ENCODE data around the gene PSENEN.

PSENEN gene

DNA sequence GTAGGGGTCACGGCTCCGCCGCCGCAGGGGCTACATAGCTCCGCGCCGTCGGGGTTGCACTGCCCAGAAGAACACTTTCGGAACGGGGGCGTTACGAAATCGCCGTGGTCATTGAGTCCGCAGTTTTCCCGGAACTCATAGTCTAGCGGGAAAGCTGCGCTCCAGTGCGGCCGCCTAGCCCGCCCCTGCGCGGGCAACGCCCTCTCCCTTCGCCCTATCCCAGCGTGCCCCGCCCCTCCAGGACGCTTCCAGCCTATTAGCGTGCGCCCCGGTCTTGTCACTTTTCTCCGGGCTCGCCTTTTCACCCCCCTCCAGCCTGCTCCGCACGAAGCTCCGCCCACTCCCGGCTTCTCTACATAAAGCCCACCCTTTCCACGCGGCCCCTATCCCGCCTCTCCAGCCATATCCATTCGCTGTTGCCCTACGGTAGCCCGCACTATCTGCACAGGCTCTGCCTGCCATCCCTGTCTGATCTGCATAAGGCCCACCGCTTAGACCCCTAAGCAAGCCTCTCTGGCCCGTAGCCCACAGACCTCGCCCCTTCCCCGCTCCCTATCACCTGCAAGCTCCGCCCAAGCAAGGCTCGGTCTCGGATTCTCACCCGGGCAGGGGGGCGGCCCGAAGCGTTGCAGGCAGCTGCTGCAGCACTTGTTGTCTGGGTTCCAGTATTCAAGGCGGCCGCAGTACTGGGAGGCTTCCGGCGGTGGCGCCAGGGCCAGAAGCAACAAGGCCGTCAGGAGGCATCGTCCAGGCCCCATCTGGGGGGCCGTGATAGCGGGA lies 4.8 kb upstream of the PSENEN start:
- H3K4me3 ChIP-seq (replicated peaks; ENCODE audit: low read depth, low read length) = peak overlapping the region; percentile 53
- peak; percentile 87 for DNase-seq (ENCODE audit: extremely low read depth, low read depth)
- TF ChIP-seq, protein P1, sequence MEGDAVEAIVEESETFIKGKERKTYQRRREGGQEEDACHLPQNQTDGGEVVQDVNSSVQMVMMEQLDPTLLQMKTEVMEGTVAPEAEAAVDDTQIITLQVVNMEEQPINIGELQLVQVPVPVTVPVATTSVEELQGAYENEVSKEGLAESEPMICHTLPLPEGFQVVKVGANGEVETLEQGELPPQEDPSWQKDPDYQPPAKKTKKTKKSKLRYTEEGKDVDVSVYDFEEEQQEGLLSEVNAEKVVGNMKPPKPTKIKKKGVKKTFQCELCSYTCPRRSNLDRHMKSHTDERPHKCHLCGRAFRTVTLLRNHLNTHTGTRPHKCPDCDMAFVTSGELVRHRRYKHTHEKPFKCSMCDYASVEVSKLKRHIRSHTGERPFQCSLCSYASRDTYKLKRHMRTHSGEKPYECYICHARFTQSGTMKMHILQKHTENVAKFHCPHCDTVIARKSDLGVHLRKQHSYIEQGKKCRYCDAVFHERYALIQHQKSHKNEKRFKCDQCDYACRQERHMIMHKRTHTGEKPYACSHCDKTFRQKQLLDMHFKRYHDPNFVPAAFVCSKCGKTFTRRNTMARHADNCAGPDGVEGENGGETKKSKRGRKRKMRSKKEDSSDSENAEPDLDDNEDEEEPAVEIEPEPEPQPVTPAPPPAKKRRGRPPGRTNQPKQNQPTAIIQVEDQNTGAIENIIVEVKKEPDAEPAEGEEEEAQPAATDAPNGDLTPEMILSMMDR (IDR thresholded peaks at IDR 0.05; ENCODE audit: low read depth, low read length, missing control alignments) = no peak

DNA sequence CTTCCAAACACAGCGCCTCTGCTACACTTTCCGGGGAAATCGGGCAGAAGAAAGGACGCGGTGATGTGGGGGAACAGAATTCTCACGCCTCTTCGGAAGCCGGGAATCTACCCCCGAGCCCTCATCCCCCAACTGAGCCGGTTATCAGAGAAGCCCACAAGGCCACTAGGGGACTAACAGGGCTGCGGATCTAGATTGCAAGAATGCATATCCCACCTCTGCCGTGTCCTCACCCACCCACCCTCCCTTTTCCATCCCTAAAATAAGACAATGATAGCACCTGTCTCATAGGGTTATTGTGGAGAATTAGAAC lies 4.3 kb upstream of the PSENEN start:
- TF ChIP-seq, protein P1 (IDR thresholded peaks at IDR 0.05; ENCODE audit: low read depth, low read length, missing control alignments) = no peak
- H3K4me3 ChIP-seq (replicated peaks; ENCODE audit: low read depth, low read length) = peak overlapping the region; percentile 53
- DNase-seq (ENCODE audit: extremely low read depth, low read depth) = no peak

DNA sequence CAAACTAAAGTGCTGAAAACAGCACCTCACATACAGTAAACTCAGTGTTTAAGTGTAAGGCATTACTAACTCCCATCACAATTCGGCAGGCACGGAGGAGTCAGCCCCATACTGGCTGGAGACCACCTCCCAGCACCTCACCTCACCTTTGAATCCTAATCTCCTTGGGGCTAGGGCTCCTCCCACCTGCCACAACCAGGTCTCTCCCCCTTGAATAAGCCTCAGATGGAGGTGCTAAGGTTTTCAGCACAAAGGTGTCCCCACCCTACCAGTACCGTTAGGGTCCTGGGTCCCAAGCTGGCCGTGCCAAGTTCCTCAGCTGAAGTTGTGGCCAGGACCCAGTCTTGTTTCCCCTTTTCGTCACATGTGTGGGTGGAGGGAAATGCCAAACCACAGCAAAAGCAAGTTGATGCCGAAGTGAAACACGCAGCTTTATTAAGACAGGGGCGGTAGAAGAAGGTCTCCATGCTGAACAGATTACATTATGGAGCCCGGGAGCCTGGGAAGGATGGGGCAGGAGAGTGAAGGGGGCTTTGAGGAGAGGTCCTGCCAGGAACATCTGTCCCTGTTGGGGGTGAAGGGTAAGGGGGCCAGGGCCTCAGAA lies 3.2 kb upstream of the PSENEN start, which contains the start of gene IGFLR1:
TSS of gene IGFLR1 (minus strand) at position 332 of the 604 bp plus-strand sequence. CDS start 1,272 bp downstream, outside the sequence.
- peak within 1 kb of the TSS; percentile 53; the same call in 1 of the 2 replicates for H3K4me3 ChIP-seq (replicated peaks; ENCODE audit: low read depth, low read length)
- no peak for DNase-seq (ENCODE audit: extremely low read depth, low read depth)
- TF ChIP-seq, protein P1 (IDR thresholded peaks at IDR 0.05; ENCODE audit: low read depth, low read length, missing control alignments) = no peak

DNA sequence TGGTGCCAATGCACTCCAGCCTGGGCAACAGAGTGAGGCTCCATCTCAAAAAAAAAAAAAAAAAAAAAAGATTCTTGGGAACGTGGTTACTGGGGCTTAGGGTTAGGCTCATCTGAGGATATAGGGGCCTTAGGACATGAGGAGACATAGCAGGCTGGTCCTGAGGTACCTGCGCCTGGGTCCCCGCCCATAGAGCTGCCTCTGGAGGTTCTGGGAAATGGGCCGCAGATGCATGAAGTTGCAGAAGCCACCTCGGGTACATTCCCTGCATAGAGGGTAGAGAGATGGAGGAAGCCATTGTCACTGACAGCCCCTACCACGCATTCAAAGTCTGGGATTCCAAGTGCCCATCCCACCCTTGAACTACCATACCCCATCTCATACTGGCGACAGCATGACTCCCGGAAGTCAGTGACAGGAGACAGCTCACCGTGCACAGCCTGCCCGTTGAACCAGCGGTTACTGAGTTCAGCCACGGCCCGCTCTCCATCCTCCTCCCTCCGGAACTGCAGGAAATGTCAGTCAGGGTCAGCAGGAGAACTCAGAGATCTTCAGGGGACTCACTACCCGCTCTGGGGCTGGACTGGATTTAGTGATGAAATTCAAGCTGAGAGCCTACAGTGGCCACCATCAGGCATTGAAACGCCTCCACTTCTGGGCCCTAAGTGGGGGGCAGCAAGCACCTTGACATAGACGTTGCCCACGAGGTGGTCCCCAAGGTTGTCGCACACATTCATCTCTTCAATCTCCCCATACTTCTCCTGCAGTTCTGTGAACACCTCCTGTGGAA lies 1.6 kb upstream of the PSENEN start:
- DNase-seq (ENCODE audit: extremely low read depth, low read depth) = no peak
- H3K4me3 ChIP-seq (replicated peaks; ENCODE audit: low read depth, low read length) = peak overlapping the region; percentile 96; the same call in 1 of the 2 replicates
- TF ChIP-seq, protein P1 (IDR thresholded peaks at IDR 0.05; ENCODE audit: low read depth, low read length, missing control alignments) = no peak

DNA sequence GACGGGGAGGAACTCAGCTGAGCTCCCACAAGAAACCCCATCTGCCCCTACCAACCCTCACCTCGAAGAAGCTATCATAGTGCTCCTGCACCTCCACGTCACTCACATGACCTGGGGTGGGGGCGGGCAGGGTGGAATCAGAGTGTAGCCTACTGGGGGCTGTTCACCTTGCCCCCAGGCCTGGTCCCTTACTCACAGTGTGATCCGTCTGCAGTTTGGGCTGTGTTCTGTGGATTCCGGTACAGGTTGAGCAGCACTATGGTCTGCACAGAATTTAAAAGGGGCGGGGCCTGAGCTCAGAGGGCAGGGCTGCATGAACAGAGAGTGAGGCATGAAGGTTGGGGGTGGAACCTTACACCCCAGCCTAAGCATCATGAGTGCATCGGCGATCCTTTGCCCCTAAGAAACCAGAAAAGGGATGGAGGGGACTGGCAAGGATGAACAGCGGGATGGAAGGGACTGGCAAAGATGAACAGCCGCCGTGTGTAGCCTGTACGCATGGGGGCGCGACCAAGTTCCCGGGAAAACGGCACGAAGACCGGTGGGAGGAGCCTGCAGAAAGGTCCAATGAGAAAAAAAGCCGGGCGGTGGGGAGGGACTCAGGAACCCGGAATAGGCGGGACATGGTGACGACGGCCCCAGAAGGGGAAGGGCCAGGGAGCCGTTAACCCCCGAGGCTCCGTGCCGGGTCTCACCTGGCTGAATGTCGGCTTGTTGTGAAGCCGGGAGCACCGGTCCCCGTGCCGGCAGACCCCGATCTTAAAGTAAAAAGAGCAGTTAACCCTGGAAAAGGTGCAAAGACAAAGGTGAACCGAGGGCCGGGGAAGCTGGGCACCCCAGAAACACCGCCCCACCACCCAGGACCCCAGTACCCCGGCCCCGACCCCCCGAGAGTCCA lies 772 bp upstream of the PSENEN start:
- DNase-seq (ENCODE audit: extremely low read depth, low read depth) = peak; percentile 89
- TF ChIP-seq, protein P1 (IDR thresholded peaks at IDR 0.05; ENCODE audit: low read depth, low read length, missing control alignments) = peak; percentile 40
- H3K4me3 ChIP-seq (replicated peaks; ENCODE audit: low read depth, low read length) = peak overlapping the region; percentile 96

DNA sequence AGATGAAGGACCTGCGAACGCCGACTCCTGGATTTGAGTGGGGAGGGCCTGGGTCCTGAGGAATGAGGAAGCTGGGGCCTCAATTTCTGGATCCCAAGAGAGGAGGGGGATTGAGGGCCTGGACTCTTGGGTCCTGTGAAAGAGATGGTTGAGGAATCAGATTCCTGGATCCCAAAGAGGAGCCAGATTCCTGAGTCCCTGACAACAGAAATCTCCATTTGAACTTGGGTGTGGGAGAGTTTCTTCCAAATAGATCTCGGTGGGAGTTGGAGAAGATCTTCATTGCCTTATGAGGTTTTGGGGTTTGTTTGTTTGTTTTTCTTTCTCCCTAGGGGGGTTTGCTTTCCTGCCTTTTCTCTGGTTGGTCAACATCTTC lies 624 bp downstream of the PSENEN start:
- TF ChIP-seq, protein P1 (IDR thresholded peaks at IDR 0.05; ENCODE audit: low read depth, low read length, missing control alignments) = no peak
- no peak for DNase-seq (ENCODE audit: extremely low read depth, low read depth)
- H3K4me3 ChIP-seq (replicated peaks; ENCODE audit: low read depth, low read length) = peak overlapping the region; percentile 96

Measured in HFF-Myc (cell line).